ENCODE data around the gene CACNA1S. TPM values are rescaled to one million over a fixed set of nuclear protein-coding genes. Genes with fewer than 3 reads are reported as not detected.
A peak's percentile ranks its signal among the peaks of the same experiment; 100 is the strongest.

CACNA1S gene
- total RNA-seq, 2 experiments from 2014 or later, result not detected

GRCh38 chr1:201017828-201018163 is 94.4 kb downstream of the CACNA1S start:
- Histone ChIP-seq H3K9me2 (ENCODE audit: insufficient read depth, low read length) (no peaks in the 10 kb centered on the region), H3K9me3 (ENCODE audit: low read length) (no peaks in the 10 kb centered on the region), H3K79me2 (ENCODE audit: insufficient read depth, low read depth, low read length) (peaks cover 40% of the 10 kb centered on the region), H2AFZ (ENCODE audit: low read length) (no peak overlapping the region), H3K4me3 (ENCODE audit: low read depth, low read length, poor library complexity, severe bottlenecking) (peak overlapping the region; percentile 20), H3K36me3 (ENCODE audit: insufficient read depth, low read length) (no peaks in the 10 kb centered on the region), H3K27ac (ENCODE audit: low read depth, low read length, poor library complexity, severe bottlenecking) (peak overlapping the region; percentile 97), H3K4me2 (ENCODE audit: low read length) (peak overlapping the region; percentile 90), H4K20me1 (ENCODE audit: insufficient read depth, low read length) (no peaks in the 10 kb centered on the region), H3K4me1 (ENCODE audit: insufficient read depth, low read length, poor library complexity, severe bottlenecking) (peaks cover 76% of the 10 kb centered on the region)
- no TSS peak for BruUV-seq (replicated peaks)
- DNase-seq (ENCODE audit: low spot score), result no peak
- ChIA-PET CTCF (ENCODE audit: unreplicated experiment) (interaction anchor here (1.0 kb wide), 1 partner anchor 38 kb away, joined by 5 read pairs; no protein-coding TSS in a partner anchor), POLR2A (interaction anchor here (1.0 to 1.5 kb wide), 2 partner anchors 11 to 33 kb away, joined by 3 read pairs; no protein-coding TSS in a partner anchor)
- intact Hi-C loops (cut with micrococcal nuclease; ENCODE audit: unreplicated experiment), result no loop called here
- TF ChIP-seq EZH2phosphoT487 (IDR thresholded peaks at IDR 0.05; ENCODE audit: borderline replicate concordance, low read depth, low read length), result no peak
- TF ChIP-seq, protein P1, sequence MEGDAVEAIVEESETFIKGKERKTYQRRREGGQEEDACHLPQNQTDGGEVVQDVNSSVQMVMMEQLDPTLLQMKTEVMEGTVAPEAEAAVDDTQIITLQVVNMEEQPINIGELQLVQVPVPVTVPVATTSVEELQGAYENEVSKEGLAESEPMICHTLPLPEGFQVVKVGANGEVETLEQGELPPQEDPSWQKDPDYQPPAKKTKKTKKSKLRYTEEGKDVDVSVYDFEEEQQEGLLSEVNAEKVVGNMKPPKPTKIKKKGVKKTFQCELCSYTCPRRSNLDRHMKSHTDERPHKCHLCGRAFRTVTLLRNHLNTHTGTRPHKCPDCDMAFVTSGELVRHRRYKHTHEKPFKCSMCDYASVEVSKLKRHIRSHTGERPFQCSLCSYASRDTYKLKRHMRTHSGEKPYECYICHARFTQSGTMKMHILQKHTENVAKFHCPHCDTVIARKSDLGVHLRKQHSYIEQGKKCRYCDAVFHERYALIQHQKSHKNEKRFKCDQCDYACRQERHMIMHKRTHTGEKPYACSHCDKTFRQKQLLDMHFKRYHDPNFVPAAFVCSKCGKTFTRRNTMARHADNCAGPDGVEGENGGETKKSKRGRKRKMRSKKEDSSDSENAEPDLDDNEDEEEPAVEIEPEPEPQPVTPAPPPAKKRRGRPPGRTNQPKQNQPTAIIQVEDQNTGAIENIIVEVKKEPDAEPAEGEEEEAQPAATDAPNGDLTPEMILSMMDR (conservative IDR thresholded peaks at IDR 0.05; ENCODE audit: low read length), result no peak

- Histone ChIP-seq H4K20me1 (ENCODE audit: insufficient read depth, low read length) (no peaks in the 10 kb centered on the region), H3K27ac (ENCODE audit: low read depth, low read length, poor library complexity, severe bottlenecking) (peak overlapping the region; percentile 97)
Measured at GRCh38 chr1:201016943-201017827, 95.0 kb downstream of the CACNA1S start.

More at GRCh38 chr1:201016943-201017827, 95.0 kb downstream of the CACNA1S start:
- Histone ChIP-seq H3K79me2 (ENCODE audit: insufficient read depth, low read depth, low read length) (peaks cover 34% of the 10 kb centered on the region), H3K4me3 (ENCODE audit: low read depth, low read length, poor library complexity, severe bottlenecking) (peak overlapping the region; percentile 20), H3K4me2 (ENCODE audit: low read length) (peak overlapping the region; percentile 90), H2AFZ (ENCODE audit: low read length) (no peak overlapping the region), H3K9me2 (ENCODE audit: insufficient read depth, low read length) (no peaks in the 10 kb centered on the region), H3K36me3 (ENCODE audit: insufficient read depth, low read length) (no peaks in the 10 kb centered on the region), H3K4me1 (ENCODE audit: insufficient read depth, low read length, poor library complexity, severe bottlenecking) (peaks cover 75% of the 10 kb centered on the region), H3K9me3 (ENCODE audit: low read length) (no peaks in the 10 kb centered on the region)
- POLR2A ChIA-PET, result interaction anchor here (1.0 to 1.5 kb wide), 3 partner anchors 10 to 32 kb away, joined by 3 to 4 read pairs (median 3); no protein-coding TSS in a partner anchor
- peak; percentile 57 for DNase-seq (ENCODE audit: low spot score)
- no TSS peak for BruUV-seq (replicated peaks)
- intact Hi-C loops (cut with micrococcal nuclease; ENCODE audit: unreplicated experiment), result no loop called here
- CTCF ChIA-PET (ENCODE audit: unreplicated experiment), result interaction anchor here (1.0 to 1.1 kb wide), 2 partner anchors 37 to 38 kb away, joined by 5 read pairs; no protein-coding TSS in a partner anchor
- TF ChIP-seq, protein P1 (conservative IDR thresholded peaks at IDR 0.05; ENCODE audit: low read length), result no peak
- TF ChIP-seq EZH2phosphoT487 (IDR thresholded peaks at IDR 0.05; ENCODE audit: borderline replicate concordance, low read depth, low read length), result no peak
